Purkinje cell (primary cell): ENCODE measurements around the gene KIF9. TPM values are rescaled to one million over a fixed set of nuclear protein-coding genes. Genes with fewer than 3 reads are reported as not detected.

Source experiments
- polyA plus RNA-seq: library from polyadenylated mRNA; unstranded; fragments of >200 nt; fragmentation: Nextera tagmentation; gene quantifications from 2 replicates; pipeline ENCODE4 v1.2.1, GENCODE V29; 2014

KIF9 gene
- 10.8 and 17.6 TPM in 2 replicates for polyA plus RNA-seq

DNA sequence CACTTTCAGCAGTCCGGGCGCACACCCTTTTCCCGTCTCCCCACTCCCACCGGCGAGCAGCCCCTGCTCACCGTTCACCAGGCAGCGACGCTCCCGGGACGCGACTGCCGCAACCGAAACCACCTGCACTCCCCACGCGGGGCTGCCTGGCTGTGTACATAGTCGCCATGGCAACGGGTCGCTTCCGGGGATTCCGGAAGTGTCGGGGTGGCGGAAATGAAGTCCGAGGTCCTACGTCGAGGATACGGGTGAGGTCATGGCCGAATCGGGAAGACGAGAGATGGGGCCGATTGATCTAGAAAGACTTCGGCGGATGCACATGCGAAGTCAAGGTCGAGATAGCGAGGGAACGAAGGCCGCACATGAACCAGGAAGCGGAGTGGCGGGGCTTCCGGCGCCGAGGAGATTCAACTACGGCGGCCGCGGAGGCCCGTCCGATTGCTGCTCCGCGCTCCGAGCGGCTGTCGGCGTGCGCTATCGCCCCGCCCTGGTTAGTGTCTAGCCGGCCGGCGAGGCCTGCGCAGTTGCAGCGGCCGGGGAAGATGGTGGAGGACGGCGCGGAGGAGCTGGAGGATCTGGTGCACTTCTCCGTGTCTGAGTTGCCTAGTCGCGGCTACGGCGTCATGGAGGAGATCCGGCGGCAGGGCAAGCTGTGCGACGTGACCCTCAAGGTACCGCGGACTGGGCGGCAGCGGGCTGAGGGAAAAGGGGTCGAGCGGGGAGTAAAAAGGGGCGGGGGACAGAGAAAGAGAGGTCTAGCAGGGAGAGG is at the start of gene KIF9, which contains the start of gene KLHL18:
KIF9 (minus strand) TSS at position 376 of the 769 bp plus-strand sequence. CDS start 5,425 bp downstream, outside the sequence.
KLHL18 (plus strand) TSS at position 521 of the 769 bp plus-strand sequence; CDS start at position 543, 22 bp downstream.

Other genes with a start within 250 kb of the KIF9 start
- 19.0 and 20.0 TPM in 2 replicates for gene SETD2, start 118.7 kb downstream of the KIF9 start, polyA plus RNA-seq
- 16.3 and 18.5 TPM in 2 replicates for gene KLHL18, start 145 bp upstream of the KIF9 start, polyA plus RNA-seq
- 2.3 and 2.6 TPM in 2 replicates for gene PTPN23, start 98.2 kb upstream of the KIF9 start, polyA plus RNA-seq
- gene SCAP, start 193.1 kb upstream of the KIF9 start, polyA plus RNA-seq: 8.5 and 17.1 TPM in 2 replicates
- gene ELP6, start 230.9 kb upstream of the KIF9 start, polyA plus RNA-seq: 35.6 and 37.3 TPM in 2 replicates